DND-41 (cell line): ENCODE measurements around the gene DDX3X.

Source experiments
- ATAC-seq: fragments of 200-7000 bp; cut with Tn5 transposase; 3 replicates; pipeline ENCODE4 v1.9.1; 2021; ENCODE audit warnings: low read depth; ENCODE audit not compliant: insufficient read depth
- DNase-seq: peaks from one replicate; pipeline ENCODE4 v3.0.0-alpha.2; 2020
- H2AFZ ChIP-seq: 2 replicates; pipeline ENCODE4 v1.6.0; 2012; ENCODE audit warnings: low read depth, low read length
- H3K27ac ChIP-seq: 2 replicates; pipeline ENCODE4 v1.5.1; 2012; ENCODE audit warnings: low read length, inconsistent platforms
- H3K27me3 ChIP-seq: fragments of 200-600 bp; sonication (generic); 2 replicates; pipeline ENCODE4 v1.6.0; 2012; ENCODE audit warnings: low read length, mild to moderate bottlenecking, inconsistent platforms; ENCODE audit not compliant: insufficient read depth, poor library complexity
- H3K36me3 ChIP-seq: 2 replicates; pipeline ENCODE4 v1.5.1; 2012; ENCODE audit warnings: low read length, inconsistent platforms; ENCODE audit not compliant: insufficient read depth
- H3K4me1 ChIP-seq: 2 replicates; pipeline ENCODE4 v1.5.1; 2012; ENCODE audit warnings: mild to moderate bottlenecking, low read length; ENCODE audit not compliant: insufficient read depth
- H3K4me2 ChIP-seq: 2 replicates; pipeline ENCODE4 v1.6.0; 2012; ENCODE audit warnings: mild to moderate bottlenecking, moderate library complexity, low read length, inconsistent platforms; ENCODE audit not compliant: insufficient read depth
- H3K4me3 ChIP-seq, 2 experiments: fragments of 200-600 bp in 1 of 2; shearing (Covaris generic) in 1 of 2; 2 replicates each; pipeline ENCODE4 v1.5.1; 2012 to 2016; ENCODE audit warnings: inconsistent platforms in 2 of 2, low read length in 2 of 2, mild to moderate bottlenecking in 2 of 2, low read depth in 1 of 2, moderate library complexity in 1 of 2
- H3K79me2 ChIP-seq: 2 replicates; pipeline ENCODE4 v1.6.0; 2012; ENCODE audit warnings: low read length, inconsistent platforms; ENCODE audit not compliant: insufficient read depth
- H3K9ac ChIP-seq: 2 replicates; pipeline ENCODE4 v1.6.0; 2012; ENCODE audit warnings: low read depth, mild to moderate bottlenecking, inconsistent platforms, low read length, moderate library complexity
- H3K9me3 ChIP-seq: 2 replicates; pipeline ENCODE4 v1.5.1; 2012; ENCODE audit warnings: low read length, moderate library complexity, mild to moderate bottlenecking, inconsistent platforms; ENCODE audit not compliant: insufficient read depth, severe bottlenecking
- H4K20me1 ChIP-seq: 2 replicates; pipeline ENCODE4 v1.6.0; 2012; ENCODE audit warnings: low read length; ENCODE audit not compliant: insufficient read depth
- CTCF ChIP-seq: IDR thresholded peaks from 2 replicates; pipeline ENCODE4 v1.5.1; 2012; ENCODE audit warnings: borderline replicate concordance, low read length, moderate library complexity, mild to moderate bottlenecking; ENCODE audit not compliant: poor library complexity, severe bottlenecking; ENCODE audit errors: extremely low read depth
- EZH2 ChIP-seq: IDR thresholded peaks from 3 replicates; pipeline ENCODE4 v1.6.1; 2012; ENCODE audit warnings: borderline replicate concordance, low read depth, mild to moderate bottlenecking, moderate library complexity, low read length, inconsistent platforms; ENCODE audit not compliant: severe bottlenecking

DDX3X gene

GRCh38 chrX:41320393-41320792 is 13.6 kb upstream of the DDX3X start:
- Histone ChIP-seq H3K4me1 (no peaks in the 10 kb centered on the region), H2AFZ (no peak overlapping the region), H3K27me3 (no peaks in the 10 kb centered on the region), H3K4me3 (no peak overlapping the region), H4K20me1 (no peaks in the 10 kb centered on the region), H3K9me3 (no peaks in the 10 kb centered on the region), H3K9ac (no peak overlapping the region), H3K27ac (no peak overlapping the region), H3K4me2 (no peak overlapping the region), H3K79me2 (no peaks in the 10 kb centered on the region), H3K36me3 (no peaks in the 10 kb centered on the region)
- no peak for DNase-seq
- TF ChIP-seq CTCF: no peak
- no peak for TF ChIP-seq EZH2
- ATAC-seq: no peak

DNA sequence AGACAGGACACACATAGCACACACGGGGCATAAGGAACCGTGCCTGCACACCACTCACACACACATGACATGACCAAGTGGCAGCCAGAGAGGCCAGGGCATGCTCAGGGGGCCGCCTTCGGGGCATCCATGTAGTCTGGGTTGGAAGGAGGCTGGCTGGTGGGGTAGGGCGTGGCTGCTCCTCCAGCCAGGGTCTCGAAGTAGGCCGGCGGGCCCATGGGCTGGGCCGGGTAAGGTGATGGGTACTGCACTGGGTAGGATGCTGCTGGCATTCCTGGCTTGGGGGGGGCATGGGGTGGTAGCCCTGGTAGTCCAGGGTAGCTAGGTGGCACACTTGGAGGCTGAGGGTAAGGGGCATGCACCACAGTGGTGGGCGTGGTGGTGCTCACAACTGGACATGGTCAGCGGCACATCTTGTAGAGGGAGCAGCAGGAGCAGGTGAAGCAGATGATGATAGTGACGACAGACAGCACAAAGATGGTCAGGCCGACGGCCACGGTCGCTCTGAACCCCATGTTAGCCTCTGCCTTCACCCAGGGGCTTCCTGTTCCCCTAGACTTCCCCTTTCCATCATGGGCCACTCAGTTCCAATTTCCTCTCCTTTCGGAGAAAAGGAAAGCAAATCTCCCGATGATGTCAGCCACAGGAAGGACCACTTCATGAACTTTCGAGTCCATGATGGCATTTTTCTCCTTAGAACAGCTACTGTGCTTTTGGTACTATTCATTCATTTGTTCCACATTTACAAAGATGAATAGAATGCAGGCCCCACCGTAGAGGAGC is 10.9 kb upstream of the DDX3X start:
- Histone ChIP-seq H3K27ac (no peak overlapping the region), H3K27me3 (no peaks in the 10 kb centered on the region), H3K4me3 (no peak overlapping the region), H3K9me3 (no peaks in the 10 kb centered on the region), H2AFZ (no peak overlapping the region), H3K36me3 (no peaks in the 10 kb centered on the region), H3K9ac (no peak overlapping the region), H3K4me2 (no peak overlapping the region), H3K4me1 (no peaks in the 10 kb centered on the region), H4K20me1 (no peaks in the 10 kb centered on the region), H3K79me2 (no peaks in the 10 kb centered on the region)
- ATAC-seq (no peak), DNase-seq (no peak)
- TF ChIP-seq EZH2: no peak
- no peak for TF ChIP-seq CTCF

GRCh38 chrX:41326431-41326830 is 7.5 kb upstream of the DDX3X start:
- no peak for ATAC-seq
- no peak for TF ChIP-seq EZH2
- no peak for TF ChIP-seq CTCF
- H3K4me3 ChIP-seq: no peak overlapping the region

GRCh38 chrX:41327341-41327740 is 6.6 kb upstream of the DDX3X start:
- Histone ChIP-seq H3K9me3 (no peaks in the 10 kb centered on the region), H3K36me3 (no peaks in the 10 kb centered on the region), H2AFZ (no peak overlapping the region), H3K4me2 (no peak overlapping the region), H3K4me1 (peaks cover 10% of the 10 kb centered on the region), H3K27me3 (no peaks in the 10 kb centered on the region), H3K4me3 (no peak overlapping the region), H3K9ac (no peak overlapping the region), H3K79me2 (peaks cover 4% of the 10 kb centered on the region), H4K20me1 (no peaks in the 10 kb centered on the region), H3K27ac (no peak overlapping the region)
- TF ChIP-seq CTCF: no peak
- TF ChIP-seq EZH2: no peak
- ATAC-seq (no peak), DNase-seq (no peak)

More at GRCh38 chrX:41326431-41326830, 7.5 kb upstream of the DDX3X start:
- no peak overlapping the region for H3K4me2 ChIP-seq
- no peaks in the 10 kb centered on the region for H4K20me1 ChIP-seq
- no peak overlapping the region for H3K9ac ChIP-seq
- no peak for DNase-seq
- no peaks in the 10 kb centered on the region for H3K79me2 ChIP-seq
- H3K27me3 ChIP-seq: no peaks in the 10 kb centered on the region
- peaks cover 10% of the 10 kb centered on the region for H3K4me1 ChIP-seq
- H2AFZ ChIP-seq: no peak overlapping the region
- H3K9me3 ChIP-seq: no peaks in the 10 kb centered on the region
- no peak overlapping the region for H3K27ac ChIP-seq
- H3K36me3 ChIP-seq: no peaks in the 10 kb centered on the region
